OCI-LY7 (cell line): ENCODE measurements around the gene KCTD7. TPM values are rescaled to one million over a fixed set of nuclear protein-coding genes. Genes with fewer than 3 reads are reported as not detected.
A peak's percentile ranks its signal among the peaks of the same experiment; 100 is the strongest.
"Not testable (repeated sequence)": the region's sequence is repeated elsewhere in the genome, so short reads cannot be mapped to it uniquely, and the experiment has no call there.

ENCODE experiments used
- Bru-seq: library from RNA; stranded (reverse); fragments of 400-500 nt; gene quantifications from one replicate; lab custom pipeline; 2021; lab: Mats Ljungman, UMichigan
- BruChase-seq, 2 experiments: library from RNA; stranded (reverse); fragments of 400-500 nt; gene quantifications; one replicate each; lab custom pipeline; 2021; lab: Mats Ljungman, UMichigan
- BruUV-seq: library from RNA; stranded (reverse); fragments of 400-500 nt; replicated peaks from 2 replicates; lab custom pipeline; 2021; lab: Mats Ljungman, UMichigan
- CTCF ChIA-PET: fragments of 300-600 bp; sonication (Branson Sonifier 250); formaldehyde crosslinking; loops from one replicate; lab custom pipeline; 2022; ENCODE audit warnings: antibody characterized with exemption; ENCODE audit not compliant: unreplicated experiment; lab: Charles Lee
- POLR2A ChIA-PET: fragments of 300-600 bp; sonication (Branson Sonifier 250); formaldehyde crosslinking; loops from one replicate; lab custom pipeline; 2022; ENCODE audit warnings: antibody characterized with exemption; lab: Charles Lee
- DNase-seq: peaks from one replicate; pipeline ENCODE4 v3.0.0-alpha.2; 2015; ENCODE audit warnings: low spot score
- H2AFZ ChIP-seq: fragments of 200-600 bp; sonication (generic), shearing (Covaris generic); 2 replicates; pipeline ENCODE4 v1.6.1; 2014; ENCODE audit warnings: mild to moderate bottlenecking, antibody characterized with exemption, low read length, moderate library complexity
- H3K27ac ChIP-seq: fragments of 200-600 bp; sonication (generic); 2 replicates; pipeline ENCODE4 v1.5.1; 2014; ENCODE audit warnings: mixed run types, low read depth, mild to moderate bottlenecking, moderate library complexity, low read length, inconsistent platforms; ENCODE audit not compliant: poor library complexity, severe bottlenecking
- H3K36me3 ChIP-seq: fragments of 200-600 bp; sonication (generic); 2 replicates; pipeline ENCODE4 v1.6.1; 2014; ENCODE audit warnings: mild to moderate bottlenecking, antibody characterized with exemption, low read length, moderate library complexity, mixed read lengths; ENCODE audit not compliant: insufficient read depth
- H3K4me1 ChIP-seq: fragments of 200-600 bp; sonication (generic); 2 replicates; pipeline ENCODE4 v1.5.1; 2014; ENCODE audit warnings: mild to moderate bottlenecking, low read length; ENCODE audit not compliant: insufficient read depth, poor library complexity, severe bottlenecking
- H3K4me2 ChIP-seq: fragments of 200-600 bp; sonication (generic); 2 replicates; pipeline ENCODE4 v1.6.1; 2014; ENCODE audit warnings: mild to moderate bottlenecking, low read length
- H3K4me3 ChIP-seq: fragments of 200-600 bp; sonication (generic); 2 replicates; pipeline ENCODE4 v1.5.1; 2014; ENCODE audit warnings: mild to moderate bottlenecking, low read depth, low read length; ENCODE audit not compliant: poor library complexity, severe bottlenecking
- H3K79me2 ChIP-seq: fragments of 200-600 bp; sonication (generic); 2 replicates; pipeline ENCODE4 v1.6.1; 2016; ENCODE audit warnings: low read depth, mild to moderate bottlenecking, low read length, moderate library complexity, mixed read lengths; ENCODE audit not compliant: insufficient read depth
- H3K9me2 ChIP-seq: fragments of 200-600 bp; sonication (generic); 2 replicates; pipeline ENCODE4 v1.6.1; 2016; ENCODE audit warnings: mild to moderate bottlenecking, low read length, mixed read lengths; ENCODE audit not compliant: insufficient read depth
- H3K9me3 ChIP-seq: fragments of 200-600 bp; sonication (generic); 2 replicates; pipeline ENCODE4 v1.6.1; 2014; ENCODE audit warnings: mild to moderate bottlenecking, mixed run types, low read length, mixed read lengths
- H4K20me1 ChIP-seq: fragments of 200-600 bp; sonication (generic); 2 replicates; pipeline ENCODE4 v1.6.1; 2014; ENCODE audit warnings: mild to moderate bottlenecking, antibody characterized with exemption, low read length, moderate library complexity, mixed read lengths; ENCODE audit not compliant: insufficient read depth
- CTCF ChIP-seq: fragments of 200-600 bp; sonication (generic); conservative IDR thresholded peaks from 2 replicates; pipeline ENCODE4 v1.5.1; 2014; ENCODE audit warnings: mild to moderate bottlenecking, antibody characterized with exemption, low read length, moderate library complexity, mixed read lengths
- EZH2phosphoT487 ChIP-seq: fragments of 200-600 bp; sonication (generic); IDR thresholded peaks from 2 replicates; pipeline ENCODE4 v1.6.1; 2018; ENCODE audit warnings: low read depth, borderline replicate concordance, mild to moderate bottlenecking, mixed run types, antibody characterized with exemption, low read length, moderate library complexity, mixed read lengths
- intact Hi-C: fragments of 100-400 bp; cut with micrococcal nuclease; formaldehyde crosslinking; loops from one replicate; pipeline ENCODE4 v1.10.0; 2022; ENCODE audit not compliant: unreplicated experiment
- long read RNA-seq: library from polyadenylated mRNA; stranded (forward); transcript quantifications from one replicate; pipeline ENCODE4 v2.0.0, GENCODE V29; 2022
- total RNA-seq, 2 experiments: library from RNA; depleted of rRNA in 1 of 2; stranded (reverse); fragments of >200 nt in 1 of 2; shearing (Covaris generic) in 1 of 2; gene quantifications; 2 replicates each; pipeline ENCODE4 v1.2.3, GENCODE V29; 2014 to 2022

KCTD7 gene
- 32.9 and 40.5 TPM in 2 replicates for total RNA-seq (2014; rRNA removed; shearing (Covaris generic))
- total RNA-seq (2022), result 41.8 and 43.3 TPM in 2 replicates
- percentile 87 among the genes with signal in this experiment for Bru-seq, nascent RNA
- BruChase-seq, experiment 1, labeled RNA remaining after a 6-hour chase, result percentile 96 among the genes with signal in this experiment
- BruChase-seq, experiment 2, labeled RNA remaining after a 2-hour chase, result percentile 98 among the genes with signal in this experiment
- long read RNA-seq, full-length matches to known transcripts, result 5 of 33 reads
- long read RNA-seq, partial matches to known transcripts, result 20 of 33 reads
- long read RNA-seq, other reads (novel, unspliced or antisense), result 8 of 33 reads

GRCh38 chr7:66628361-66629221 lies at the start of gene KCTD7:
Gene KCTD7, plus strand, starts transcription at chr7:66628881. Its CDS starts 184 bp downstream, at chr7:66629065.
- no TSS peak for BruUV-seq
- peaks cover 34% of the 10 kb centered on the region; the same call in 1 of the 2 replicates for H3K79me2 ChIP-seq
- no peaks in the 10 kb centered on the region for H3K9me2 ChIP-seq
- H3K4me3 ChIP-seq, result peak within 1 kb of the TSS; percentile 74
- peak; percentile 98 for DNase-seq
- H2AFZ ChIP-seq, result peak within 1 kb of the TSS; percentile 78
- H3K4me2 ChIP-seq, result peak within 1 kb of the TSS; percentile 99
- peak within 1 kb of the TSS; percentile 66 for H3K27ac ChIP-seq
- no peaks in the 10 kb centered on the region for H3K9me3 ChIP-seq
- intact Hi-C loops, result loop anchor here (1.0 to 5.0 kb wide), 4 partner anchors 26 to 109 kb away; no protein-coding TSS in a partner anchor
- peaks cover 58% of the 10 kb centered on the region for H3K4me1 ChIP-seq
- no peak for TF ChIP-seq CTCF
- no peak for TF ChIP-seq EZH2phosphoT487
- H4K20me1 ChIP-seq, result no peaks in the 10 kb centered on the region
- ChIA-PET CTCF (interaction anchor here (0.8 kb wide), 1 partner anchor 14 kb away, joined by 4 read pairs; no protein-coding TSS in a partner anchor), POLR2A (interaction anchor here (0.6 to 2.1 kb wide), 7 partner anchors 13 to 420 kb away, joined by 3 to 8 read pairs (median 4); no protein-coding TSS in a partner anchor)
- peaks cover 7% of the 10 kb centered on the region for H3K36me3 ChIP-seq

- H4K20me1 ChIP-seq, H3K4me2 ChIP-seq, H3K27ac ChIP-seq, H3K9me2 ChIP-seq, H3K9me3 ChIP-seq, H3K4me3 ChIP-seq, CTCF ChIA-PET, intact Hi-C loops, DNase-seq, H2AFZ ChIP-seq, POLR2A ChIA-PET, BruUV-seq: not testable (repeated sequence)
- H3K36me3 ChIP-seq, result peaks cover 75% of the 10 kb centered on the region
- peaks cover 76% of the 10 kb centered on the region for H3K79me2 ChIP-seq
- H3K4me1 ChIP-seq, result peaks cover 24% of the 10 kb centered on the region
These were observed 48.3 kb upstream of the KCTD7 start for GRCh38 chr7:66580380-66580779.

GRCh38 chr7:66582816-66583489 lies 45.7 kb upstream of the KCTD7 start:
- intact Hi-C loops, DNase-seq, H3K4me3 ChIP-seq, H3K9me2 ChIP-seq, H2AFZ ChIP-seq, H3K27ac ChIP-seq, BruUV-seq, CTCF ChIA-PET, POLR2A ChIA-PET, H3K9me3 ChIP-seq, H3K4me2 ChIP-seq: not testable (repeated sequence)
- peaks cover 84% of the 10 kb centered on the region for H3K79me2 ChIP-seq
- H3K36me3 ChIP-seq, result peaks cover 71% of the 10 kb centered on the region
- peaks cover 10% of the 10 kb centered on the region; the same call in 1 of the 2 replicates for H4K20me1 ChIP-seq
- H3K4me1 ChIP-seq, result peaks cover 18% of the 10 kb centered on the region
